ENCODE results near the gene ZNF605.
"Not testable (repeated sequence)": the region's sequence is repeated elsewhere in the genome, so short reads cannot be mapped to it uniquely, and the experiment has no call there.

The ZNF605 gene

DNA sequence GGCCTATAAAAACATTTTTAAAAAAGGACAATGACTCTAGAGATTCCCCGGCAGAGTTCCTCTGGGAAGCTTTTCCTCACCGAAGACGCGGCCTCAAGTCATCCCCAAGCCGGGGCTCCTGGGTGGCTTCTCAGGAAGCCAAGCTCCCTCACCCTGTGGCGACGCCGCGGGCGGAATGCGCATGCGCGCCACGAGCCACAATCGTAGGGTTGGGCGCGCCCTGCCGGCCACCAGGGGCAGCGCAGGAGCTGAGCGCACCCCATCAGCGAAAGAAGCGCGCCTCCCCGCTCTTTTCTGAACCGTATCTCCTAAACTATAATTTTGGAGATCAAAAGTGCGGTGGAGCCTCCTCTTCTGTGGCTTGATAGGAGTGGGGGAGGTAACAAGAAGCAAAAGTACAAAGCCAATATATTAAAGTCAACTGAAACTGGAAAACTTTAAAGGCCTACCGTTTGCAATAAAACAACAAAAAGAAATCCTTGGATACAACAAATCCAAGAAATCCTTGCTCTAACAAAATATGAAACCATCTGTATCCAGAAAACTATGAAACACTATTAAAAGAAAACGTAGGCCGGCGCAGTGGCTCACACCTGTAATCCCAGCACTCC lies 51.3 kb downstream of the ZNF605 start:
- peak; percentile 31 for DNase-seq

DNA sequence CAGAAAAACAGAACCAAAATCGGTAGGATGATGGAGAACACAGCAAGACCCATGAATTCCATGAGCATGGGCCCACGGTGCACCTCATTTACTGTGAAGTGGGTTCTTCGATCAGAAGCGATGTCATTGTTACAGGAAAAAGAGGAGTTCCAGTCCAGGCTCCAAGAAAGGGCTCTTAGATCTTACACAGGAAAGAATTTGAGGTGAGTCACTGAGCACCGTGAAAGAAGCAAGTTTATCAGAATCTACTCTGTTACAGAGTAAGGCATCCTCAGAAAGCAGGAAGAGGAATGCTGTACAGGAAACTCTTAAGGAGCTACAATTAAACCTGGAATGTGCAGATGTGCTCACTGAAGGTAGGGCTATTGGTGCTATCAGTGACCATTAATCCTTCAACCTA lies 57.1 kb downstream of the ZNF605 start:
- DNase-seq, result no peak

DNA sequence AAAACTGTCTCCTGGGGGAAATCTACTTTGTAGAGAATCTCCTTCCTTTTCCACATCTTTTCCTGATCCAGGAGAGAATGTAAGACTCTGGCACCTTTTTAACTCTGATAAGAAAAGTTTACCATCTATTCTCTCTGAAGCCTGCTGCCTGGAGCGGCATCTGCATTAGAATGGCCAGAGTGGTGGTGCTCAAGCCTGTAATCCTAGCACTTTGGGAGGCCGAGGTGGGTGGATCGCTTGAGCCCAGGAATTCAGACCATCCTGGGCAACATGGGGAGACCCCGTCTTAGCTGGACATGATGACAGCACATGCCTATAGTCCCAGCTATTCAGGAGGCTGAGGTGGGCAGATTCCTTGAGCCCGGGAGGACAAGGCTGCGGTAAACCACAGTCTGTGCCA lies 67.3 kb downstream of the ZNF605 start:
- DNase-seq, result no peak

DNA sequence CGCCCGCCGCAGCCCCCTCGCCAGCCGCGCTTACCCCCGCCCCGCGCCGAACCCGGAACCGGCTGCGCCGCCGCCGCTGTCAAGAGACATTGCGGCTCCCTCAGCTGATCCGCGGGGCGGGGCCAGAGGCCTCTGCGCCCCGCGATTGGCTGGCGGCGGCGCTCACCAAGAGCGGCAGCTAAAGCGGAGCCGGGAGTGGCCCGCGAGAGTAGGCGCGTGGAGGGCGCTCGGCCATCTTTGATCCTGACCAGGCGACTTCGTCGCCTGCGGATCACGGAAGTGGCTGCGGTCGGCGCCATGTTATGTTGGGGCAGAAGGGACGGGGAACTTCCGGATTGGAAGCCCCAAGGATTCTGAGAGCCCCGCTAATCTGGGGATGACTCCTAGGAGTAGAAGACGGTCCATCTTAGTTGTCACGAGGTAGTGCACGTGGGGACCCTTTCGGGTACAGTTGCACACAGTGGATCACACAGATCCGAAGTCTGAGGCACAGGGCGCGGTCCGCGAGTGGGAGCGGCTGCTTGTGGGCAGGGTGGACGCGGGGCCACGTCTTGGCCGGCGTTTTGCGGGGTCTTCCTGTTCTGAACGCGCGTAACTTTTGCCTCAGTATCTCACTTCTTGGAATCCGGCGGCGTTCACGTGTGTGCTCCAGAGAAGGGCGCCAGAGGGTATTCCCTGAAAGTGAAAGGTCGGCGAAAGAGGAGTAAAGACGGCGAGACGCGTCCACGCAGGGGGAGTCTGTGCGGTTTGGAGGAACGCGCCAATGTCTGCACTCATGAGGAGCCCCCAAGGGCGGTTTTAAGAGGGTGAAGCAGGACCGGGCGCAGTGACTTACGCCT lies 68.4 kb downstream of the ZNF605 start, which contains the start of gene CHFR:
CHFR (minus strand) TSS at position 93 of the 839 bp plus-strand sequence. CDS start 277 bp downstream, outside the sequence.
- DNase-seq, result peak; percentile 98

DNA sequence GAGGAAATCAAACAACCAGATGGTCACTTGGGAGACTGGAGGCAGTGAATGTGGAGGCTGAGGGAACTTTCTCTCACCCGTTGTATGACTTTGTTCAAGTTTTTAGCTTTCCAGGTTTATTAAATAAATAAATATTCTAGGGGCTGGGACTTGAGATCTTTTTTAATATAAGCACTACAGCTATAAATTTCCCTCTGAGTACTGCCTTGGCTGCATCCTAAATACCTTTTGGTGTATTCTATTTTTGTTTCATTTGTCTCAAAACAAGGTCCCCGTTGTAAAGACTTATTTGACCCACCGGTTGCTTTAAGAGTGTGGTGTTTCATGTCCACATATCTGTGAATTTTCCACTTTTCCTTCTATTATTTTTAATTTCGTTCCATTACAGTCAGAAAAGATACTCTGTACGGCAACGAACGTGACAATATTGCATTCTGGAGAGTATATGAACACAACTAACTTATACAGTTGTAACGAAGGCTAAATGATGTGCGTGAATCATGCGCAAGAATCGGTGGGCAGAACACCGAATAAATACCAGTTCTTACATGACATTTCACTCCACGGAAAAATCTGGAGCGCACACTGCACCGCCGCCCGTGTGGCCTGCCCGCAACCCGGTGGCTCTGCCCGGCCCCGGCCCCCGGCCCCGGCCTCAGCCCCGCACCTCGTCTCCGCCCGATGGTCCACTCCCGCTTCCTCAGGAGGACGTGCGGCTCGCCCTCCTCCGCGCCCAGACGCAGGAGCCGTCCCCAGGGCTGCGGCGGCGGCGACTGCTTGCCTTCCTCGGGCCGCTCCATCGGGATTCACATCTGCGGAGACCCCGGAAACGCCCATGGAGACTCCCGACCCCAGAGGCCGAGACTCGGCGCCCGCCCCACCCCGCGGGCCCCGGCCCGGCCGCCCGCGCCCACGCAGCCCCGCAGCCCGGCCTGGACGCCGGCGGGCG lies 69.3 kb downstream of the ZNF605 start:
- DNase-seq, result peak; percentile 19

DNA sequence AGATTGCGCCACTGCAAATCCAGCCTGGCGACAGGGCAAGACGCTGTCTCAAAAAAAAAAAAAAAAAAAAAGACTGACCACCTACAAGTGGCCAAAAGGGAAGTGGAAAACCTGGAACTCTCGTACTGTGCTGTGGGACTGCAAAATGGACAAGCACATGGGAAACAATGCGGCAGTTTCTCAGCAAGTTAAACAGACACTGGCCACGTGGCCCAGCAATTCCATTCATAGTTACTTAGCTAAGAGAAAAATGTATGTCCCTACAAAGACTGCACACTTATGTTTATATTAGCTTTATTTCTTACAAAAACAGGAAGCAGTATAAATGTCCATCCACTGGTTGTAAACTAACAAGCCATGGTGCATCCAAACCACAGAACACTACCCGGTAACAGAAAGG lies 74.3 kb downstream of the ZNF605 start:
- no peak for DNase-seq

DNA sequence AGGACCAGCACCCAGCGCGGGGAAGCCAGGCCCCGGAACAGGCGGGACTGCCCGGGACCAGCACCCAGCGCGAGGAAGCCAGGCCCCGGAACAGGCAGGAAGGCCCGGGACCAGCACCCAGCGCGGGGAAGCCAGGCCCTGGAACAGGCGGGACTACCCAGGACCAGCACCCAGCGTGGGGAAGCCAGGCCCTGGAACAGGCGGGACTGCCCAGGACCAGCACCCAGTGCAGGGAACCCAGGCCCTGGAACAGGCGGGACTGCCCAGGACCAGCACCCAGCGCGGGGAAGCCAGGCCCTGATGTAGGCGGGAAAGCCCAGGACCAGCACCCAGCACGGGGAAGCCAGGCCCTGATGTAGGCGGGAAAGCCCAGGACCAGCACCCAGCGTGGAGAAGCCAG lies 81.5 kb downstream of the ZNF605 start:
- DNase-seq, result not testable (repeated sequence)

DNA sequence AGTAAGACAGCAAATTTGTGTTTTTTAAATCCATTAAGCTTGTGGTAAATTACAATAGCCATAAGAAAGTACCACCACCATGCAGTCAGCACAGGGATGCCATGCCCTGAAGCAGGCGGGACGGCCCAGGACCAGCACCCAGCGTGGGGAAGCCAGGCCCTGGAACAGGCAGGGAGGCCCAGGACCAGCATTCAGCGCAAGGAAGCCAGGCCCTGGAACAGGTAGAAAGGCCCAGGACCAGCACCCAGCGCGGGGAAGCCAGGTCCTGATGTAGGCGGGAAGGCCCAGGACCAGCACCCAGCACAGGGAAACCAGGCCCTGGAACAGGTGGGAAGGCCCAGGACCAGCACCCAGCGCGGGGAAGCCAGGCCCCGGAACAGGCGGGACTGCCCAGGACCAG lies 81.9 kb downstream of the ZNF605 start:
- DNase-seq, result no peak

DNA sequence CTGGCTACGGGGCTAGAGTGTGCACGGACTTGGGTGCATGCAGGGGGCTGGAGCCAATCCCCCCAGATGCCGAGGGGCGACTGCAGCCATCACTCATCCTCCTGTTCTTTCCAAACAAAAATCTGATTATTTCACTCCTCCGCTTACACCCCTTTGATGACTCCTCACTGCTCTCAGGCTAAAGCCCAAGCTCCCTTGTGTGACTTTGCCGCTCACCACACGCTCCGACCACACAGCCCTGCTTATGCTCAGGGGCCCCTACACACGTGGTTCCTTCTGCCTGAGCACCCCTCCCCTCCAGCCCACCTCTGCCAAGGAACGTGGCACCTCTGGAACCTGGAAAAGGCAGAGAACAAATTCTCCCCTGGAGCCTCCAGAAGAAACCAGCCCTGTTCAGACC lies 82.4 kb downstream of the ZNF605 start:
- no peak for DNase-seq

DNA sequence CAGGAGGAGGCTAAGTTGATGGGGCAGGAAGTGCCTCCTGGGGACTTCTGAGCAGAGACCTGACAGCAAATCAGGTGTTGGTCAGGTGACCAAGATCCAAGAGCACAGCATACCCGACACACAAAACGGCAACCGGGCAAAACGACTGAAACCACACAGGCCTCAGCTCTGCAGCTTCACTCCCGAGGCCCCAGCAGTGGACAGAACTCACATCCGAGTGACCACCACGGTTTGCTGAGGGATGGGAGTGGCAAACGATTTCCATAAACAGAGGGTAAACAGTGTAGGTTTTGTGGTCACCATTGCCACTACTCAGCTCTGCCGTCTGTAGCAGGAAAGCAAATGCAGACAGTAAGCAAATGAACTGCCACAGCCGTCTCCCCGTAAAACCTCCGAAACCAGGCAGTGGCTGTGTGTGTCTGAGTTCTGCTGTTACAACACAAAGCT lies 83.1 kb downstream of the ZNF605 start:
- no peak for DNase-seq

DNA sequence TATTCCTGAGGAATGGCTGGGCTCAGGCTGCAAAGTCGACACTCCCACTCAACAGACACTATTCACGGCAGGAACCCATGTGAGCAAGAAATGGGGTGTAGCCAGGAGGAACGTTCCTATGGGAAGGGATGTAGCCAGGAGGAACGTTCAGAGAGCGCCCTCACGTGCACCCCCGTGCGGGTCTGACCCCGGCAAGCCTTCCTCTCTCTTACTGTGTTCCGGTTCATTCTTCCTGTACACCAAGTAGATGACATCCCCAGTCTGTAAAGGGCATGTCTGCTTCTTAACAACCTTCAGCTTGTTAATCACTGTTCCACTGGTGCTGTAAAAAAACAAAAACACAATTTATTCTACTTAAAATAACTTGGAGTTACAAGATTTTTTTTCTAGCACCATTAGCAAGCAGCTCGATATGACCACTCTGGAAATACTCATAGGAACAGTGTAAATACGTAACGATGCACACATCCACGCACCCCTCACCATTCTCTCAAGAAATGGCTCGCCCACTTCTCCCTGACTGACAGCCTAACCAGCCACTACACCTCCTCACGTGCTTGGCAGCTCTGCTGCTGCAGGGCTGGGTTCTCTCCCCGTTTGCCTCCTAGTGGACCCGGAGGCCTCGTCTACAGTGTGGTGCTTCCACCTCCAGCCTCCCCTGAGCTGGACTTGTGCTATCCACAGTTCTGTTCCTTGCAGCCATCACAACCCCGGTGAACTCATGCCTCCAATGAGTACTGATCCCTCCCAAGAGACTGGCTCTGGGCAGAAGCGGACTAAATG lies 83.8 kb downstream of the ZNF605 start:
- DNase-seq, result no peak

DNA sequence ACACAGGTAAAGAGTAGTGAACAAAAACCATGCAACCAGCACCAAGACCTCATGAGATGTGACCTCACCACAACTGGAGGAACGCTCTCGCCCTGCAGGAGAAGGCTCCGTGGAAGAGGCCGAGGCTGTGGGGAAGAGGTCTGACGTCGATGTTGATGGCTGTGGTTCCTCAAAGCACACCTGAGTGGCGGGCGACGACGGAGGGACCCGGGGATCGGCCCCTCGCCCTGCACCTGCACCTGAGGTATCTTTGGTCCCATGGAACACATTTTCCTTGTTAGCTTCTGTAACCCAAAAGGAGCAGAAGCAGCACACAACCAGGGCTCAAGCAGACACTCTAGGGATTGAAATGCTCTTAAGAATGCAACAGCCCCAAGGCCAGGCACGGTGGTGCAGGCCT lies 86.6 kb downstream of the ZNF605 start:
- no peak for DNase-seq
